K562 (cell line): ENCODE data around the gene TUBA4B. TPM values are rescaled to one million over a fixed set of nuclear protein-coding genes. Genes with fewer than 3 reads are reported as not detected.

ENCODE experiments used
- ATAC-seq: fragments of 200-7000 bp; cut with Tn5 transposase; 3 replicates; pipeline ENCODE4 v1.9.1; 2020; ENCODE audit warnings: moderate library complexity
- BruUV-seq: library from RNA; stranded (reverse); fragments of 400-500 nt; replicated peaks from 2 replicates; lab custom pipeline; 2021; lab: Mats Ljungman, UMichigan
- CTCF ChIA-PET: fragments of 300-600 bp; formaldehyde crosslinking; extraction: SDS; loops from one replicate; lab custom pipeline; 2021; ENCODE audit warnings: low intra/inter-chr PET ratio; lab: Yijun Ruan, JAX
- POLR2A ChIA-PET: fragments of 300-600, 350-650 bp; sonication (Branson Sonifier 250); formaldehyde crosslinking; extraction: SDS; loops from one replicate; lab custom pipeline; 2021; ENCODE audit warnings: antibody characterized with exemption, inconsistent platforms; lab: Yijun Ruan, JAX
- DNase-seq, 4 experiments: peaks; one replicate each; pipeline versions ENCODE4 v3.0.0 to v3.0.0-alpha.2; 2011 to 2018; ENCODE audit warnings: low spot score in 3 of 4, mixed read lengths in 3 of 4; ENCODE audit errors: extremely low read depth in 1 of 4
- FAIRE-seq: peaks from 2 replicates; lab custom pipeline; 2011; peaks lifted over from hg19 to GRCh38; lab: Jason Lieb, UNC
- H2AFZ ChIP-seq: 2 replicates; pipeline ENCODE4 v1.6.0; 2011; ENCODE audit warnings: low read depth, low read length, control low read depth, inconsistent platforms
- H3K27ac ChIP-seq: fragments of 200-600 bp; 3 replicates; pipeline ENCODE4 v1.8.0; 2011; ENCODE audit warnings: low read depth, mild to moderate bottlenecking, control low read depth, inconsistent platforms, low read length, moderate library complexity, mixed read lengths; ENCODE audit errors: extremely low read depth
- H3K27me3 ChIP-seq, 2 experiments: fragments of 300-600 bp in 1 of 2; 2 replicates in 1 of 2; 3 replicates in 1 of 2; pipeline versions ENCODE4 v1.6.0 to v1.8.0; 2011; ENCODE audit warnings: inconsistent platforms in 2 of 2, low read length in 2 of 2, mild to moderate bottlenecking in 1 of 2, mixed read lengths in 1 of 2, moderate library complexity in 1 of 2; ENCODE audit not compliant: control insufficient read depth in 2 of 2, insufficient read depth in 2 of 2
- H3K36me3 ChIP-seq: fragments of 300-600 bp; 3 replicates; pipeline ENCODE4 v1.8.0; 2011; ENCODE audit warnings: mild to moderate bottlenecking, low read length, inconsistent platforms; ENCODE audit not compliant: control insufficient read depth, insufficient read depth
- H3K4me1 ChIP-seq, 2 experiments: fragments of 200-600 bp in 1 of 2; replicated peaks in 1 of 2; 2 replicates in 1 of 2; 3 replicates in 1 of 2; pipeline versions ENCODE4 v1.5.1 to v1.8.0; 2011; ENCODE audit warnings: inconsistent platforms in 2 of 2, low read length in 2 of 2, mild to moderate bottlenecking in 1 of 2, mixed read lengths in 1 of 2, moderate library complexity in 1 of 2; ENCODE audit not compliant: control insufficient read depth in 2 of 2, insufficient read depth in 2 of 2
- H3K4me2 ChIP-seq: 2 replicates; pipeline ENCODE4 v1.6.1; 2011; ENCODE audit warnings: low read length, control low read depth, inconsistent platforms, mixed read lengths; ENCODE audit not compliant: insufficient read depth
- H3K4me3 ChIP-seq: fragments of 200-600 bp; sonication (generic), shearing (Covaris generic); 2 replicates; pipeline ENCODE4 v1.5.1; 2016; ENCODE audit warnings: control low read depth, inconsistent platforms
- H3K79me2 ChIP-seq: fragments of 200-600 bp; 3 replicates; pipeline ENCODE4 v1.8.0; 2011; ENCODE audit warnings: low read length, inconsistent platforms; ENCODE audit not compliant: control insufficient read depth, insufficient read depth
- H3K9ac ChIP-seq, 2 experiments: 2 replicates each; pipeline versions ENCODE4 v1.6.0 to v1.6.1; 2011; ENCODE audit warnings: low read depth in 2 of 2, low read length in 2 of 2, control low read depth in 1 of 2, inconsistent platforms in 1 of 2, mild to moderate bottlenecking in 1 of 2, mixed read lengths in 1 of 2; ENCODE audit not compliant: insufficient read depth in 1 of 2
- H3K9me1 ChIP-seq: one replicate; pipeline ENCODE4 v1.6.0; 2011; ENCODE audit warnings: inconsistent platforms, mild to moderate bottlenecking, low read length, moderate library complexity; ENCODE audit not compliant: control insufficient read depth, insufficient read depth
- H3K9me3 ChIP-seq: replicated peaks from 2 replicates; pipeline ENCODE4 v1.5.1; 2011; ENCODE audit warnings: low read depth, low read length, inconsistent platforms; ENCODE audit not compliant: control insufficient read depth, insufficient read depth
- H4K20me1 ChIP-seq: replicated peaks from 2 replicates; pipeline ENCODE4 v1.6.1; 2011; ENCODE audit warnings: low read length, inconsistent platforms, mixed read lengths; ENCODE audit not compliant: control insufficient read depth, insufficient read depth
- CBFA2T3 ChIP-seq: fragments of 450-650 bp; IDR thresholded peaks from 2 replicates; pipeline ENCODE4 v1.6.1; 2017
- CREM ChIP-seq: IDR thresholded peaks from 2 replicates; pipeline ENCODE4 v1.6.1; 2014; ENCODE audit warnings: antibody characterized with exemption, low read depth
- E2F5 ChIP-seq: sonication (generic); formaldehyde crosslinking; IDR thresholded peaks from 2 replicates; pipeline ENCODE4 v1.8.0; 2022; ENCODE audit warnings: mild to moderate bottlenecking, missing genetic modification reagents
- EWSR1 ChIP-seq: fragments of 450-650 bp; IDR thresholded peaks from 2 replicates; pipeline ENCODE4 v1.6.1; 2018; ENCODE audit warnings: borderline replicate concordance, mild to moderate bottlenecking, low read depth, moderate library complexity; ENCODE audit not compliant: partially characterized antibody
- ILK ChIP-seq: fragments of 450-650 bp; IDR thresholded peaks from 2 replicates; pipeline ENCODE4 v1.6.1; 2016; ENCODE audit warnings: missing genetic modification characterization, low read depth, mild to moderate bottlenecking, missing compliant biosample characterization, moderate library complexity, borderline replicate concordance
- MTA2 ChIP-seq: fragments of 450-650 bp; IDR thresholded peaks from 2 replicates; pipeline ENCODE4 v1.6.1; 2016; ENCODE audit warnings: low read depth
- NCOA1 ChIP-seq: fragments of 450-650 bp; IDR thresholded peaks from 2 replicates; pipeline ENCODE4 v1.6.1; 2016; ENCODE audit warnings: low read depth
- NFE2 ChIP-seq: IDR thresholded peaks from 2 replicates; pipeline ENCODE4 v1.6.1; 2014; ENCODE audit warnings: antibody characterized with exemption, low read depth
- NFXL1 ChIP-seq: fragments of 450-650 bp; formaldehyde crosslinking; IDR thresholded peaks from 2 replicates; pipeline ENCODE4 v1.4.0; 2021; ENCODE audit warnings: mild to moderate bottlenecking
- SUPT5H ChIP-seq: fragments of 450-650 bp; IDR thresholded peaks from 2 replicates; pipeline ENCODE4 v1.6.1; 2016
- TEAD4 ChIP-seq, 2 experiments: sonication (generic) in 1 of 2; formaldehyde crosslinking in 1 of 2; IDR thresholded peaks; 2 replicates each; pipeline versions ENCODE4 v1.6.1 to v1.8.0; 2012 to 2022; ENCODE audit warnings: borderline replicate concordance in 1 of 2, inconsistent platforms in 1 of 2, low read length in 1 of 2, mild to moderate bottlenecking in 1 of 2, missing genetic modification reagents in 1 of 2
- ZNF165 ChIP-seq: fragments of 250-450 bp; sonication (Bioruptor Pico); IDR thresholded peaks from 2 replicates; pipeline ENCODE4 v1.4.0; 2020; ENCODE audit warnings: borderline replicate concordance
- ZNF695 ChIP-seq: fragments of 450-650 bp; formaldehyde crosslinking; IDR thresholded peaks from 2 replicates; pipeline ENCODE4 v1.4.0; 2020; ENCODE audit warnings: mild to moderate bottlenecking, moderate library complexity
- WGBS: fragments of 100-300 bp; shearing (Covaris generic); methylation state at CpG from one replicate; pipeline ENCODE4 v1.1.6; 2016; ENCODE audit warnings: low coverage, mixed read lengths; ENCODE audit not compliant: insufficient coverage; ENCODE audit errors: missing lambda C conversion rate; 5-methylcytosine and 5-hydroxymethylcytosine counted together
- in situ Hi-C: fragments of 300-500 bp; cut with MboI; formaldehyde crosslinking; loops from 4 replicates; pipeline ENCODE4 v1.15.0; 2018; ENCODE audit warnings: inconsistent platforms, mixed read lengths
- intact Hi-C: fragments of 100-400 bp; cut with micrococcal nuclease; formaldehyde crosslinking; loops from 2 replicates; pipeline ENCODE4 v1.14.2; 2022
- polyA plus RNA-seq, 8 experiments: library from polyadenylated mRNA; depleted of rRNA in 4 of 8; stranded (reverse) in 5 of 8; unstranded in 3 of 8; fragments of >200 nt; fragmentation: Nextera tagmentation in 2 of 8; fragmentation: Illumina TruSeq in 1 of 8; extraction: Ambion mirVana in 2 of 8; extraction: Trizol in 1 of 8; gene quantifications; 2 replicates each; pipeline versions ENCODE4 v1.2.1 to v1.2.3, GENCODE V29; 2011 to 2014; ENCODE audit warnings: inconsistent platforms in 1 of 8, missing spikeins in 1 of 8
- total RNA-seq, 7 experiments: library from RNA; depleted of rRNA in 6 of 7; stranded (reverse); fragments of >200 nt in 6 of 7; fragmentation: Illumina TruSeq in 2 of 7; extraction: Trizol in 2 of 7; gene quantifications; 2 replicates each; pipeline versions ENCODE4 v1.2.1 to v1.2.3, GENCODE V29; 2011 to 2021; ENCODE audit warnings: low replicate concordance in 1 of 7

TUBA4B gene
- total and polyA plus RNA-seq, 9 of the 15 experiments (the other 6 are each of a cell fraction or from before 2014, with no cell fraction given) = 0.04 TPM; not detected in 8

GRCh38 chr2:219248845-219249202 is 4.2 kb upstream of the TUBA4B start:
- DNase-seq (no peak), FAIRE-seq (no peak), ATAC-seq (no peak)
- ChIA-PET POLR2A (interaction anchor here (1.3 to 3.4 kb wide), 8 partner anchors 11 to 46 kb away, joined by 3 to 22 read pairs (median 6); partner anchors contain the start of genes ABCB6, ANKZF1, ATG9A and DNAJB2), CTCF (no interaction called here)
- Histone ChIP-seq H3K27ac (no peak overlapping the region; the same call in 2 of the 3 replicates), H4K20me1 (0 out of 2 replicates have a peak, but pooled peaks cover 3% of the 10 kb centered on the region), H3K4me1 (peaks cover 31 to 54% of the 10 kb centered on the region in 2 experiments; a peak in 4 of 5 replicates), H3K4me3 (no peak overlapping the region), H3K36me3 (peaks cover 57% of the 10 kb centered on the region), H2AFZ (no peak overlapping the region), H3K4me2 (no peak overlapping the region), H3K79me2 (peaks cover 40% of the 10 kb centered on the region), H3K9me1 (no peaks in the 10 kb centered on the region), H3K9me3 (no peaks in the 10 kb centered on the region), H3K27me3 (no peaks in the 10 kb centered on the region), H3K9ac (no peak overlapping the region; a peak in 1 of 4 replicates)
- in situ Hi-C loops (no loop called here), intact Hi-C loops (no loop called here)
- TF ChIP-seq SUPT5H = no peak
- no peak for TF ChIP-seq MTA2
- no peak for TF ChIP-seq NFXL1
- TF ChIP-seq ZNF695 (CRISPR knock-in tag) = no peak
- TF ChIP-seq CREM = no peak
- no peak for TF ChIP-seq E2F5
- TF ChIP-seq NFE2 = no peak
- no peak for TF ChIP-seq NCOA1
- no peak for TF ChIP-seq ILK (tag)
- no peak for TF ChIP-seq TEAD4 (IDR thresholded peaks at IDR 0.05; ENCODE audit: low read length)
- TF ChIP-seq TEAD4 (CRISPR knock-in tag; IDR thresholded peaks at IDR 0.05; ENCODE audit: borderline replicate concordance) = no peak
- TF ChIP-seq EWSR1 = no peak
- no peak for TF ChIP-seq ZNF165 (CRISPR knock-in tag)
- no peak for TF ChIP-seq CBFA2T3
- 69% methylated on average over 2 of the region's 2 CpGs for WGBS
- BruUV-seq = no TSS peak
